Measurements from ENCODE around the gene ANKRD12.

DNA sequence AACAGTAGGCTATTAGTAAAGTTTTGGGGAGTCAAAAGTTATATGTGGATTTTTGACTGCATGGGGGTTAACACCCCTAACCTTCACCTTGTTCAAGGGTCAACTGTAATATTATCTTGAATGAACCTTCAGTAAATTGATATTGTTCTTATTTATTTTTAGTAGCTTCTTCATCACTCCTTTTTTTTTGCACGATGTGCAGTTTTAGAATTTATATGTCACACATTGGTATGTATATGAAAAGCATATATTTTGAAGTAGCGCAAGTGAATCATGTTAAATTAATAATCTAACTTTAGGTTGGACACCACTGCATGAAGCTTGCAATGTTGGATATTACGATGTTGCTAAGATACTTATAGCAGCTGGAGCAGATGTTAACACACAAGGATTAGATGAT, 79.9 kb downstream of the ANKRD12 start:
- TF ChIP-seq, protein P1, sequence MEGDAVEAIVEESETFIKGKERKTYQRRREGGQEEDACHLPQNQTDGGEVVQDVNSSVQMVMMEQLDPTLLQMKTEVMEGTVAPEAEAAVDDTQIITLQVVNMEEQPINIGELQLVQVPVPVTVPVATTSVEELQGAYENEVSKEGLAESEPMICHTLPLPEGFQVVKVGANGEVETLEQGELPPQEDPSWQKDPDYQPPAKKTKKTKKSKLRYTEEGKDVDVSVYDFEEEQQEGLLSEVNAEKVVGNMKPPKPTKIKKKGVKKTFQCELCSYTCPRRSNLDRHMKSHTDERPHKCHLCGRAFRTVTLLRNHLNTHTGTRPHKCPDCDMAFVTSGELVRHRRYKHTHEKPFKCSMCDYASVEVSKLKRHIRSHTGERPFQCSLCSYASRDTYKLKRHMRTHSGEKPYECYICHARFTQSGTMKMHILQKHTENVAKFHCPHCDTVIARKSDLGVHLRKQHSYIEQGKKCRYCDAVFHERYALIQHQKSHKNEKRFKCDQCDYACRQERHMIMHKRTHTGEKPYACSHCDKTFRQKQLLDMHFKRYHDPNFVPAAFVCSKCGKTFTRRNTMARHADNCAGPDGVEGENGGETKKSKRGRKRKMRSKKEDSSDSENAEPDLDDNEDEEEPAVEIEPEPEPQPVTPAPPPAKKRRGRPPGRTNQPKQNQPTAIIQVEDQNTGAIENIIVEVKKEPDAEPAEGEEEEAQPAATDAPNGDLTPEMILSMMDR (IDR thresholded peaks at IDR 0.05 in 2 of 3, conservative IDR thresholded peaks at IDR 0.05 in 1 of 3; ENCODE audit: control insufficient read depth in 2 of 3, extremely low read depth in 1 of 3, insufficient read depth in 1 of 3, low read depth in 3 of 3, low read length in 3 of 3), result no peak
- TF ChIP-seq CHD4 (IDR thresholded peaks at IDR 0.05), result no peak
- TF ChIP-seq CHD2 (IDR thresholded peaks at IDR 0.05; ENCODE audit: borderline replicate concordance, low read depth, low read length), result no peak
- TF ChIP-seq CBX3 (IDR thresholded peaks at IDR 0.05; ENCODE audit: borderline replicate concordance, low read depth), result no peak
- no peak for TF ChIP-seq ZBED1 (IDR thresholded peaks at IDR 0.05; ENCODE audit: borderline replicate concordance)
- TF ChIP-seq HDAC2 (IDR thresholded peaks at IDR 0.05), result no peak
- TF ChIP-seq RCOR1 (conservative IDR thresholded peaks at IDR 0.05; ENCODE audit: low read depth, low read length), result no peak
- TF ChIP-seq NBN (IDR thresholded peaks at IDR 0.05), result no peak
- TF ChIP-seq CBFB (IDR thresholded peaks at IDR 0.05; ENCODE audit: low read depth), result no peak

Measured in GM12878 (cell line).